ENCODE measurements around the gene NYAP2.

GRCh38 chr2:225683258-225683657, 283.7 kb downstream of the NYAP2 start:
- no peak for TF ChIP-seq CTCF (IDR thresholded peaks at IDR 0.05)
- TF ChIP-seq POLR2AphosphoS5 (IDR thresholded peaks at IDR 0.05), result no peak
- no peak for TF ChIP-seq POLR2A (IDR thresholded peaks at IDR 0.05)
- no peak for TF ChIP-seq EP300 (IDR thresholded peaks at IDR 0.05; ENCODE audit: low read depth)

Measured in transverse colon (tissue), 4 donors.